Neural cell (in vitro differentiated cells): ENCODE data around the gene NELL1.

Experiments
- CTCF ChIP-seq: fragments of 450-650 bp; IDR thresholded peaks from 2 replicates; pipeline ENCODE4 v1.5.1; 2014; ENCODE audit warnings: antibody characterized with exemption, mild to moderate bottlenecking, moderate library complexity; ENCODE audit not compliant: poor library complexity, severe bottlenecking
- EZH2 ChIP-seq: fragments of 200-600, 300-800 bp; shearing (Covaris generic), sonication (generic); IDR thresholded peaks from 2 replicates; pipeline ENCODE4 v1.6.1; 2014; ENCODE audit warnings: antibody characterized with exemption, low read length, borderline replicate concordance, mild to moderate bottlenecking; ENCODE audit not compliant: insufficient read depth, poor library complexity, severe bottlenecking
- RAD21 ChIP-seq: fragments of 450-650 bp; conservative IDR thresholded peaks from 2 replicates; pipeline ENCODE4 v1.6.1; 2014; ENCODE audit warnings: antibody characterized with exemption, mild to moderate bottlenecking, moderate library complexity

- TF ChIP-seq RAD21 (no peak), CTCF (no peak), EZH2 (no peak)
Measured at GRCh38 chr11:21612326-21612725, 942.9 kb downstream of the NELL1 start.
